Activated CD4-positive, alpha-beta T cell treated with anti-CD3 and anti-CD28 coated beads, Interleukin-2, amount 50 U/mL, for 16 hours (primary cell): Measurements from ENCODE around the gene CCR6.
"Not testable (repeated sequence)": the region's sequence is repeated elsewhere in the genome, so short reads cannot be mapped to it uniquely, and the experiment has no call there.

ENCODE experiments used
- DNase-seq: peaks from one replicate; pipeline ENCODE4 v3.0.0-alpha.2; 2020

The CCR6 gene

DNA sequence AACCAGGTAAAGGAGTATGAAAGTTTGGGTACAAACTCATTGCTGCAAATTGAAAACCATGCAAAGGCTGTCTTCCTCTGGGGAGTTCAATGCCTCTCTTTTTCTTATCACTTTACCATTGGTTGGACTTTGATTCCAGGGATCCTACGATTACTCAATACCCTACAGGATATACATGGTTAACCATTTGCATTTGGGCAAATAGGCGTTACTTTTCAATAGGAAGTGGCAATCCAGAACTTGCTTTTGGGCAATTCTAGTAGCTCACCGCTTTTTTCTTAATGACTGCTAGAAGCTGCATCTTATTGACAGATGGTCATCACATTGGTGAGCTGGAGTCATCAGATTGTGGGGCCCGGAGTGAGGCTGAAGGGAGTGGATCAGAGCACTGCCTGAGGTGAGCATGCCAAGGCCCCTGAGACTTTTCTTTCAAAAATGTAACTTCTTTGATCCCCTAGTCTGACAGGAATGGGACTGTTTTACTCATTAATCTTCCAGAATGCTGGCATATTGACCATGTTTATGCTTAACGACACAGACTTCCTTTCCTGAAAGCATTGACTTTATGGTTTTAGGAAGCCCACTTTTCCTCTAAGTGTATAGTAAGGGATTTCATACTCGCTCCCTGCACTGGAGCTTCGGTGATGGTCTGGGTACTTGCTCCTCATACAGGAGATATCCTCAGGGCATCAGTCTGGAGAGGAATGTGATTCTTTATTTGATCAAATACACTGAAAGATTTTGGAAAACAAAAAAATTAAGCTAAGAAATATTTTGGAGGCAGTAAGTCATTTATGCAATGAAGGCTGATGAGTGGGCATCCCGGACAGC lies at the start of gene CCR6:
Gene CCR6 (plus strand): TSS at position 270 of the 831 bp plus-strand sequence. CDS start 13,039 bp downstream, outside the sequence.
- DNase-seq: peak; percentile 30

DNA sequence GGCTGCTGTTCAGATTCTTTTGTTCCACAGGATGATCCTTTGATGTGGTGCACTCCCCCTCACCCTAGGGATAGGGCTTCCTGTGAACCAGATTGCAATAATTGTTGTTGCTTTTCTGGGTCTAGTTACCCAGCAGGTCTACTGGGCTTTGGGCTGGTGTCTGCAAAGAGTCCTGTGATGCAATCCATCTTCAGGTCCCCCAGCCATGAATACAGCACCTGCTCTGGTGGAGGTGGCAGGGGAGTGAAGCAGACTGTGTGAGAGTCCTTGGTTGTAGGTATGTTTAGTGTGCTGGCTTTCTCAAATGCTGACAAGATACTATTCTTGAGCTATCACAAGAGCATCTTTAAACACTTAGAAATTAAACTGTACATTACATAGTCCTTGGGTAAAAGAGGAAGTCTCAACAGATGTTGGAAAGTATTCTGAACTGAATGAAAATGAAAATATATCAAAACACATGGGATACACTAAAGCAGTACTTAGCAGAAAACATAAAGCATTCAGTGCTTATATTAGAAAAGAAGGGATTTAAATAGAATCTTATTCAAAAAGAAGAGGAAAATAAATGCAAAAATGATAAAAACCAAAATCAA lies 49.1 kb upstream of the CCR6 start:
- no peak for DNase-seq

DNA sequence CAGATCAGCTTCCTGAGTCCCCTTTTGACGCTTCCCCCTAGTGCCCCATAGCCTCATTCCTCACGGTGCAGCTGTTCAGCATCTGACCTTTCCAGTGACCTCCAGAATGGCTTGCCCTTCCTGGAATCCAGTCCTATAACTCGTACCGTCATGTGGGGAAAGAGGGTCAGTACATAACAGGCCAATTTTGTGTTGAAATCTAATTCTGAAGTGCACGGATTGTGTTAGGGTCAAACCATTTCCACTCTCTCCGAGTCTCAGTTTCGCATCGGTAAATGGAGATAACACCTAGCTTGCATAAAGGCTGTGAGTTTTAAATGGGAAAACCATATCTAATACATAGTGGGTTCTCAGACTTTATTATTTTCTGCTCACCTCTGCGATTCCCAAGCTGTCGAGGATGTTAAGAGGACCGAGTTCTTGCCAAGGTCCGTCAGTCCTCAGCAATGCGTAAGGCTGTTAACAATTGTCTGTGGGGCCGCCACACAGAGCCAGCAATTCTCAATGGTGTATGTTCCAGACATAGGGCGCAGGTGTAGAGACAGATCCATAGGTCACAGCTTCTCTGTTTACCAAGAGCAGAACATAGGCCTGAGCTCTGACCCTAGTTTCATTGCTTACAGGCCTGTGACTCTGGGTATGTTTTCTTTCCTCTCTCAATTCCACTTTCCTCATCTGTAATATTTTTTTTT lies 45.5 kb upstream of the CCR6 start:
- no peak for DNase-seq

DNA sequence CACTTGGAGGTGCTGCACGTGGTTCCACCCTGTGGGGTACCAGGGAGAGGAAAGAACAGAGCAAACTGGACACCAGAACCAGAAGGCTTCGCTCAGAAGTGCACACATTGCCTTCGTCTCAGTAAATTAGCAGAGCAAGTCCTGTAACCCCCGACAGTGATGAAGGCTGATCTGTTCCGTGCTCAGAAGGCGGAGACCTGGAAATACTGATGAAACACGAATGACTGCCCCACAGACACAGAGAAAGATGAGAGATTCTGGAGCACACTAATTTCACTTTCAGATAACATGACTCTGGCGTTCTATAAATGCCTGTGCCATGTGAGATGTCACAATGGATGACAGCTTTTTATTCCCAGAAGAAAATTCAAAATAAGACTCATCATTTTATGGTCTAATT lies 44.2 kb upstream of the CCR6 start:
- no peak for DNase-seq

DNA sequence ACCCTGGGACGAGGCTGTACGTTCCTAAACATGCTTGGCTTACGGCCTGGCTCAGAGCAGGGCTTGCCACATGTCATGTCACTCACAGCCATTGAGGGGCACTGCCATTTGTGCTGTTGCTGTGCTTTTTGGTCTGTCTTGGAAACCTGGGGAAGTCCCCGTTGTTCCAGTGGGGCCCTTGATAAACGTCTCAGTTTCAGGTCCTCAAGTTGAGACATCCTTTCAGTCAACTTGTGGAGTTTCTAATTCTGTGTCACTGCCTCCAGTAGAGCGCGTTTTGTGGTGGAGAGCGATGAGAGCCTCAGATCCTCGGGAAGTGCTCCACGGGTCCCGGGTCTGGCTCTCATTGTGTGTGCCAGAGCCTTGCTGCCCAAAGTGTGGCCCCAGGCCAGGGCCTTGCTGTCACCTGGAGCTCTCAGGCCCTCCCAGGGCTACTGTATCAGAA lies 43.0 kb upstream of the CCR6 start:
- peak; percentile 78 for DNase-seq

DNA sequence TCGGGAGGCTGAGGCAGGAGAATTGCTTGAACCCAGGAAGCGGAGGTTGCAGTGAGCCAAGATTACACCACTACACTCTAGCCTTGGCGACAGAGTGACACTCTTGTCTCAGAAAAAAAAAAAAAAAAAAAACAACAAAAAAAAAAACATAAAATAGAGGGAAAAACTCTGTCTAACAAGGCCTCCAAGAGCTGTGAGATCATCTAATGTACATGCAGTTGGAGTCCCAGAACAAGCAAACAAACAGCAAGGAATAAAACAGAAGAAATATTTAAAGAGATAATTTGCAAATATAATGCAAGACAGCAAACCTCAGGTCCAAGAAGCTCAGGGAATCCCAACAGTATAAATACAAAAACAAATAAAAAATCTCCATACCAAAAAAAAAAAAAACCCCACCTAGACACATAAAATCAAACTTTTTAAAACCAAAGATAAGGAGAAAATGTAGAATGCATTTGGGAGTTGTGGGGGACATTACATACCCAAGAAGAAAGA lies 35.0 kb upstream of the CCR6 start:
- DNase-seq: no peak

DNA sequence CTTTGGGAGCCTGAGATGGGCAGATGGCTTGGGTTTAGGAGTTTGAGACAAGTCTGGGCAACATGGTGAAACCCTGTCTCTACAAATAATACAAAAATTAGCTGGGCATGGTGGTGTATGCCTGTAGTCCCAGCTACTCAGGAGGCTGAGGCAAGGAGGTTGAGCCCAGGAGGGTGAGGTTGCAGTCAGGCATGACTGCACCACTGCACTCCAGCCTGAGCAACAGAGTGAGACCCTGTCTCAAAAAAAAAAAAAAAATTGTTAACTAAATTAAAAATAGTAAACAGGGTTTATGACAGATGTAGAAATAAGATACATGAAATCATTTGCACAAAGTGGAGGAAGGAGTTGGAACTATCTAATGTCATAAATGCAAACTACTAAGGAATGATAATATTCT lies 34.2 kb upstream of the CCR6 start:
- not testable (repeated sequence) for DNase-seq

DNA sequence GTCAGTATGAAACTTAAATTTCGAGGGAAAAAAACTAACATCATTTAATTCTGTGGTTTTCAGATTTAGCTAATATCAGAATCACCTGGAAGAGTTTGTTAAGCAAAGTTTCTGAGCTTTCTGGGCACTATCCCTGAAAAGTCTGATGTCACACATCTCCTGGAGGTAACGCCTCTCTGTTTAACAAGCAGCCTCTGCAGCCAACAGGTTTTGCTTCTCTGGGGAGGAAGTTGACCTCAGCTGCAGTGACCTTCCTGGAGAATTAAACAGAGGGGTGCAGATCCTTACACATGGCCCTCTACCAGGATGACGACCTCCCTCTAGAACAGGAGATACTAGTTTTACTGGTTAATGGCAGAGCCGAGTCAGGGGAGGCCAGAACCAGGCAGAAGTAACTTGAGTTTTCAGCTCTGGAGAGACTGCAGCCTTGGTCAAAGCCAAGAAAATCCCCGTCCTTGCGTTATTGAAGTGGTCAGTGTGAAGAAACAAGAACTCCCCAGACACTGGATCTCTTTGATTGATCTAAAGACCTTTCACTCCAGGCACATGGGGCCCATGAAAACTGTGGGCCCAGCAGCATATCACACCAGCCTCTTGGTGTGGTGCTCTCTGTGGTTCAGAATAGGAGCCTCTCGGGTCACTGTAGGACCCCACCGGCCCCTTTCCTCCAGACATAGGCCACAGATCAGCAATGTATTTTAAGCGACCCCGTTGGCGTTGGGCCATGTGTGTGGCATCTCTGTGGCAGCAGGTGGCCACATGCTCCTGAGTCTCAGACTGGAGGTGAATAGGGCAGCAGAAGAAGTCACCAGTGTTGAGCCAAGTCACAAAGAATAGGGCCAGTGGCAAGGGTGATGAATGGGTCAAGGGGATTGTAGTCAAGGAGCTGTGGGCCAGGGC lies 33.4 kb upstream of the CCR6 start:
- no peak for DNase-seq

DNA sequence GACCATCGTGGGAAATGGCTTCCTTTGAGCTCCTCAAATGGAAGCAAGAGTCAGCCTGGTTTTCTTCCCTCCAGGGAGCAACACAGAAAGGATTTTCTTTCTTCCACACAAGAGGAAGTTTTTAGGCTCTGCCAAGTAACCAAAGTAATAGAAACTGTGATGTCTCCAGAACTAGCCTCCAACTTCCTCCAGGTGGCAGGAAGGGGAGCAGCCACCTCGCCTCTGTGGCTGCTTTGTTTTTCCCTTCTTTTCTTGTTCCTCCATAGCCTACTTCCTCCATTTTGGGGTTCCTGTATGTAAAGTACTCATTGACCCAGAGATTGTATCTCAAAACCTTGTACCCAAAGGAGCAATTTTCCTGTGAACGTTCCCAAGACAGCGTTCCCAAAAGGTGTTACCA lies 32.7 kb upstream of the CCR6 start:
- no peak for DNase-seq

DNA sequence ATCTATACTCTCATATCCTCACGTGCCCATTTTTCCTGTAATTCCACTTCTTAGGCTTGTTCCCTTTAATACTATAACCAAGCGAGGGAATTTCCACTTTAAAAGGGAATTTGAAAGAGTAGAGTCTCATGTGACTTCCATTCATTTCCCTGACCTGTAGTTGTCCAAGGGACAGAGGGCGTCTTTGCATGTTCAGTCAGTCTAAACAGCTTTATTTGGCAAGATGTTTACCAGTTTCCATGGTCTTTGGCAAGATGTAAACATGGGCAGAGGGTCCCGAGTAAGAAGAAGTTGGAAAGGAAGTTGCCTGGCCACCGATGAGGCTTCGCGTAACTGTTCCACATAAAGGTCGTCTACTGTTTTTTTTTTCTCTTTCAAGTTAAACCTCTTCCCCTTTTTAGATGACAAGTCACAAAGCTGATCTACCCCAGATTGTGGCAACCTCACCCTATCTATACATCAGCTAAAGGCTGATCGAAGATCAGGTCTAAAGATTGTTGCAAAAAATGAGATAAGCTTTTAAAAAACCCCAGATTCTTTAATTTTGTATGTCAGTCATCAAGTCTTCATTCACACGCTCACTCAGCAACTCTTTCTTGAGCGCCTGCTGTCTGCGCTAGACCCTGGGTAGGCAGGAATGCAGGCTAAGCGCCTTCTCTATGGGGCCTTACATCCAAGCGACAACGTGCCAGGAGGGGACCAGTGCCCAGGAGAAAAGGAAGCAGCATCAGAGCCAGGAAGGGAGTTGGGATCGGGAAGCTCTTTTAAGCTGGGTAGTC lies 31.7 kb upstream of the CCR6 start:
- DNase-seq: peak; percentile 32

DNA sequence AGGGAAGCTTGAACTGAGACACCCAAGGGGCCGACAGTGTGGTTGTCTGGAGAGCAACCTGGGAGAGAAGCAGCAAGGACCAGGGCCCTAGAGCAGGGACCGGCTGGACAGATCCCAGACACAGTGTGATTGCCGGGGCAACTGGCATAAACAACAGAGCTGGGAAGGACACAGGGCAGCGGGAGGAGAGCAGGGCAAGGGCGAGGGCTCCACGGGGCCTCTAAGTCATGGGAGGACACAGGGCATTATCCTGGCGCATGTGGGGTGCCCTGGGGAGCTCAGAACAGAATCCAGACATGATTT lies 31.1 kb upstream of the CCR6 start:
- DNase-seq: no peak

DNA sequence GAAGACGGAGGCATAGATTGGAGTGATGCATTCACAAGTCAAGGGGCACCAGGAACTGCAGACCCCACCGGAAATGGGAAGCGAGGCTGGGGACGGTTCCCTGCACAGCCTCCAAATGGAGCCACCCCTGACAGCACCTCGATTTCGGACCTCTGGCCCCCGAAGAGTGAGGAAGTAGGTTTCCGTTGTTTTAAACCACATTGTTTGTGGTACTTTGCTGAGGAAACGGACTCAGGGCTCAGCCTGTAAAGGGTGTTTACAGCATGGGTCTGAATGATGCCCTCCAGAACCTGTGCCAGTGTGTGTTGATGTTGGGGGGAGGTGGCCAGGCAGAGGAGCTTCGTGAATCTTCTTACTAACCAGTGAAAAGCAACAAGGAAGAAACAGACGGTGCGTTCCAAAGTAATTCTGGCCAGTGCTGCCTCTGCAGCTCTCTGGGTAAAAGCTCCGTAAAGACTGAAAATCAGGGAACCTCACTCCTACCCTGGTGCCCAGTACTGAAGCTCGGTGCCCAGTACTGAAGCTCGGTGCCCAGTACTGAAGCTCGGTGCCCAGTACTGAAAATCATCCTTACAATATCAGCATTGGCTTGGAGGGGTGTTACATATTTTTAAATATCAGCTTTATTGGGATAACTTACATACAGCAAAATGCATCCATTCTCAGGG lies 30.1 kb upstream of the CCR6 start:
- DNase-seq: no peak

DNA sequence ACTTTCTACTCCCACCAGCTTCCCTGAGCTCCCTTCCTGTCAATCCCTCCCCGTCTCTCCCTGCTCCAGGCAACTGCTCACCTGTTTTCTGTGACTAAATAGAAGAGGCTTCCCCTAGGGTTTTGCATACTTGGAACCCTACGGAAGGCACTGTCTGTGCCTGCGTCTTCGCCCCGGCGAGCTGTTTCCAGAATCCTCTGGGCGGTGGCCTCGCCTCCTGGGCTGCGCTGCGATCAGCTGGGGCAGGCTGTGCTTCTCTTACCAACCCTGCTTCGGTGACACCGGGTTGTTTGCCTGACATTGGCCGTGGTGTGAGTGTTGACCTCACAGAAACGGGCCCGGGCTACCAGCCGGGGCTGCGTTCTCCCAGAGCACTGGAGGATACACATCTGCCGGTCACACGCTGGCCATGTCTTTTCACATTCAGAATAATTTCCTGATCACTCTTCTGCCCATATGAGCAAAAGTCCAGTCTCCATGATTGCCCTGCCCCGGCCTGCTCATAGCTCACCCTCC lies 29.4 kb upstream of the CCR6 start:
- no peak for DNase-seq

DNA sequence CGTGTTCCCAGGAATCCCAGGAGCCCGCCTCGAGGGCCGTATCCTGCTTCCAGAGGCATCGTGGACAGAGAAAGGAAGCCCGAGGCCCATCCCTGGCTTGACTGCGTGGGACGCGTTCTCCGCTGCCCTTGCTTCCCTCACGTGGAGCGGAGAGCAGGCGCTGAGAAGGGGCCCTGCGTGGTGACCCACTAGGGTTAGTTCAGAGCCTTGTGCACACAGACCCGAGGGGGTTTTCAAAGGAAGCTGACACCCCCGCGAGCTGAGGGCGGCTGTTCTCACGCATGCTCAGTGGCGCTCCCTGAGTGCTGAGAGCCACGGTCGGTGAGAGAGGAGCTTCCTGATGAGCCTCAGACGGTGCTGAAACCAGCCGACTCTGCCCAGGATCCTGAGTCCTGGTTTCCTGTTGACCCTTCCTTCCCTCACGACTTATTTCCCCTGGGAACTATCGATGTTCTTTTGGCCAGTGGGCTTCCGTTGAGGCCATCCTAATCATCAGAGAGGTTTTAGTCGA lies 28.9 kb upstream of the CCR6 start:
- peak; percentile 39 for DNase-seq

DNA sequence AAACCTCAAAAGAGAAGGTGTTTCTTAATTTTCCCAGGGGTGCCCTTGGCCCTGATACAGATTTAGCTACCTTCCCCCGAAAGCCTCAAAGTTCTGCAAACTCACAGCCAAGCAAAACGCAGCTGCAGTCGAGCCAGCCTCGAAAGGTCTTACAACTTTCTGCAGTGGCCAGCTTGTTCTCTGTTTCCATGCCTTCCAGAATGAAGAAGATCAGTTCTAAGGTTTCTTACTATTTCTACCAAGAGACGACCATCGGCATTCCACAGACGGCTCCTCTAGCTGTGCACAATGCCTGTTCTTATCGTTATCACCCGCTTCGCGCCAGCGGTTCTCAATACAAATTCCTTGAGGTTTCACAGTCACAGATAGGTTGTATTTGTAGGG lies 28.5 kb upstream of the CCR6 start:
- DNase-seq: no peak

DNA sequence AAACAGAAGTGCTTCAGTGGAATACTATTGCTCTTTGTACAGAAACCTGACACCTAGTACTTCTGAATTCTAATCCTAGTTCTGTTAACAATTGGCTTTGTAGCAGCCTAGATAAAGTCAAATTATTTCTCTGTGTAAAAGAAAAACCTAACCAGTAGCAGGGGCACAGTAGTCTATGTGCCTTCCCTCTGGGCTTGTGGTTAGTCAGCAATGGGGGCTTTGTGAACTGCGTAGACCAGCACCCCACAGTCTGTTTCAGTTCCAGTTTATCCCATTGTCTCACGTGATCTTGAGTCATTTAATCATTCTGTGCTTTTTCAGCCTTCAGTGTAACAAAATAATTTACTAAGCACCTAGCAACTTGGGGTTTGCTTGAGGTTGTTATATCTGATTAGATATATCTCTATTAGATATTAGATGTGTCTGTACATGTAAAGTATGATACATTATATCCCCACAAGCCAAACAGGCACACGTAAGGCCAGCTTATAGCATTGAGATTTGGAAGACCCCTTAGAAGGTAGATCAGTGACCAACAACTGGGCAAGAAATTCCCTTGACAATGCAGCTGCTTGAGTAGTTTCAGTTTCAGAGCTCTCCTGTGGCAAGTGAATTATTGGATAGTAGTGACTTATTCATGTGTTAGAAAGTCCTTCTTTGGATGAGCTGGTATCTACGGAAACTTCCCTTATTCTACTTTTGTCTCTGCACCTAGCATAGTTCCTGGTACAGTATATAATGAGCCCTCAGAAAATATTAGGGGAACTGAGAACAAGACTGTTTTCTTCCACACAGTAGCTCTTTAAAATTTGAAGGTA lies 27.9 kb upstream of the CCR6 start:
- DNase-seq: peak; percentile 35

DNA sequence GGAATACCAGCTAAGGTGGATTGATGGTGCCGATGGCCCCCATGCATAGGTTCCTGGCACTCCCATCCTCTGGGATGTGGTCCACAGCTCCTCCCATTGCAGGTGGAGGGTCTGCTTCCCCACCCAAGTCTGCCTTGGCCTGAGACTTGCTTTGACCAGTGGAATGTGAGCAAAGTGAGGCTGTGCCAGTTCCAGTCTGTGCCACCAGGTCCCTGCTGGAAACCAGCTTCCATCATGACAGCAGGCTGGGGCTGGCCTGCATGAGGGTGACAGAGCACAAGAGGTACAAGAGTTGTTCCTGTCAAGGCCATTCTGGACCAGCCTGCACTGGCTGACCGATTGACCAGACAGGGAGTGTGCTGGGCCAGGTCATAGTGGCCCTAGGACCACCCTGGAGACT lies 27.0 kb upstream of the CCR6 start:
- no peak for DNase-seq

DNA sequence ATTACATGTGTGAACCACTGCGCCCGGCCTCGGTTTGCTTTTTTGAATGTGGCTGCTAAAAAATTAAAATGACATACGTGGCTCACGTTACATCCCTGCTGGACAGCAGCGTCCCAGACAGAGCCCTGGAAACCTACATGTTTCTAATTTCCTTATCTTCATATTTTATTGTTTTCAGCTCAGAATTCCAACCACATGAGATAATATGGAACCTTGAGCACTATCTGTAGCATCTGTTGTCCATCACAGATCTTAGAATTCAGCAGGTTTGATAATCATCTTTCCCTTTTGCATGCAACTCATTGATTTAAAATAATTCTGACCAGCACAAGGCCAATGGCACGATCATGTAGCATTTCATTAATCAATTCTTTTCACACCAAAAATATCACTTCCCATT lies 25.9 kb upstream of the CCR6 start:
- no peak for DNase-seq

DNA sequence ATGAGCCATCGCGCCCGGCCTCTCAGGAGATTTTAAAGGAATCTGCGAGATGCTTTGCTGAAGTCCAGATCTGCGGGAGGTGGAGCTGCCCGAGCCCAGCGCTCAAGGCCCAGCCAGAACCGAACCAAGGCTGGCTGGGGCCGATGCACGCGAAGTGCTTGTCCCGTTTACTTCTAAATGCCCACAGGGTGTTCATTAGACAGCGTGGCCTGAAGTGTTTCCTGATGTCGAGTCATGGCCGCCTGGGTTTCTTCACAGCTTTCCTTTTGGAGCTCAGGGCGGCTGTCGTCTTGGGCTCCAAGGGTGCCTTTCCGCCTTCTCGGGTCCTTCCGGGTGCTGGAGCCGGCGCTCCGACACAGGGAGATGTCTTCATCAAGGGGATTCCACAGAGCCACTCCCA lies 25.1 kb upstream of the CCR6 start:
- no peak for DNase-seq

DNA sequence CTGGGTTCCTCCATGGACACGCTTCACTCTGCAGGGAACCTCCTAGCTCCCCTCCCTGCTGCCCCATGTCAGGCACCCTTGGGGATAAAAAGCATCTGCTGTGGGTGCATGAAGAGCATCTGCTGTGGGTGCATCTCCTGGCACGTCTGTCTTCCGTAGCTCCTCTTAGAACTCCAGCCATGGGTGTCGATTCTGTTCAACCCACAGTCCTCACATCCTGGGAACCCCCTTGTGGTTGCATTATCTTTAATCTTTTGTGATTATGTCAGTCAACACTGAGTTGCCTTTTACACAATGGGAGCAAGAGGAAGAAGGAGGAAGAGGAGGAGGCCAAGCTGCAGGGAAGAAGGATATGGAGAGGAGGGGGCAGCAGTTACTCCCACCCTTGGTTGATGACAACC lies 24.1 kb upstream of the CCR6 start:
- no peak for DNase-seq
